Measurements from ENCODE around the gene PPP2R5C.
"Not testable (repeated sequence)": the region's sequence is repeated elsewhere in the genome, so short reads cannot be mapped to it uniquely, and the experiment has no call there.

PPP2R5C gene

GRCh38 chr14:101727611-101728366 lies 33.7 kb upstream of the PPP2R5C start:
- DNase-seq: no peak

GRCh38 chr14:101728367-101728742 lies 33.2 kb upstream of the PPP2R5C start:
- DNase-seq: no peak

GRCh38 chr14:101729382-101729781 lies 32.1 kb upstream of the PPP2R5C start:
- DNase-seq: no peak

- not testable (repeated sequence) for DNase-seq
Observed at GRCh38 chr14:101730157-101730556, 31.4 kb upstream of the PPP2R5C start.

GRCh38 chr14:101730626-101731186 lies 30.8 kb upstream of the PPP2R5C start:
- no peak for DNase-seq

- DNase-seq: peak; percentile 77
Observed at GRCh38 chr14:101731187-101732080, 30.1 kb upstream of the PPP2R5C start.

GRCh38 chr14:101732118-101732517 lies 29.4 kb upstream of the PPP2R5C start:
- no peak for DNase-seq

GRCh38 chr14:101733211-101733610 lies 28.3 kb upstream of the PPP2R5C start:
- no peak for DNase-seq

- DNase-seq: no peak
Observed at GRCh38 chr14:101734246-101734847, 27.2 kb upstream of the PPP2R5C start.

GRCh38 chr14:101735453-101735852 lies 26.1 kb upstream of the PPP2R5C start:
- no peak for DNase-seq

GRCh38 chr14:101736071-101736470 lies 25.4 kb upstream of the PPP2R5C start:
- no peak for DNase-seq

- DNase-seq: no peak
Observed at GRCh38 chr14:101736585-101736984, 24.9 kb upstream of the PPP2R5C start.

GRCh38 chr14:101737414-101738339 lies 23.8 kb upstream of the PPP2R5C start:
- DNase-seq: no peak

- no peak for DNase-seq
Observed at GRCh38 chr14:101738703-101739320, 22.7 kb upstream of the PPP2R5C start.

- no peak for DNase-seq
Observed at GRCh38 chr14:101739446-101740141, 21.9 kb upstream of the PPP2R5C start.

- DNase-seq: no peak
Observed at GRCh38 chr14:101740981-101741380, 20.5 kb upstream of the PPP2R5C start.

GRCh38 chr14:101743701-101744100 lies 17.8 kb upstream of the PPP2R5C start:
- DNase-seq: no peak

- DNase-seq: not testable (repeated sequence)
Observed at GRCh38 chr14:101744382-101744781, 17.1 kb upstream of the PPP2R5C start.

GRCh38 chr14:101749756-101750155 lies 11.8 kb upstream of the PPP2R5C start:
- not testable (repeated sequence) for DNase-seq

- DNase-seq: no peak
Observed at GRCh38 chr14:101754893-101755292, 6.6 kb upstream of the PPP2R5C start.
